Measurements from ENCODE around the gene CAPG.

CAPG gene

GRCh38 chr2:85357736-85358135 is 52.4 kb downstream of the CAPG start:
- DNase-seq: no peak

GRCh38 chr2:85356186-85356585 is 54.0 kb downstream of the CAPG start:
- DNase-seq: no peak

GRCh38 chr2:85355521-85355920 is 54.6 kb downstream of the CAPG start:
- no peak for DNase-seq

- no peak for DNase-seq
These were observed 55.1 kb downstream of the CAPG start for GRCh38 chr2:85355073-85355410.

- DNase-seq: peak; percentile 89
These were observed 55.7 kb downstream of the CAPG start, which contains the start of the genes ELMOD3 and RETSAT for GRCh38 chr2:85354286-85355072. Gene ELMOD3 (plus strand): TSS chr2:85354769. CDS start chr2:85357199, 2,430 bp downstream. Gene RETSAT (minus strand): TSS chr2:85354528. CDS start chr2:85354507, 21 bp downstream.

- no peak for DNase-seq
These were observed 56.3 kb downstream of the CAPG start for GRCh38 chr2:85353876-85354285.

- DNase-seq: no peak
These were observed 62.6 kb downstream of the CAPG start for GRCh38 chr2:85347599-85347998.

All from right kidney (tissue), 1 donor.